PC-3 (cell line): Measurements from ENCODE around the gene RPS26.

Experiments
- EZH2 ChIP-seq: fragments of 300-600 bp; sonication (generic); IDR thresholded peaks from one replicate; pipeline ENCODE4 v1.6.1; 2017; ENCODE audit warnings: antibody characterized with exemption, mild to moderate bottlenecking, low read length; ENCODE audit not compliant: unreplicated experiment
- TF ChIP-seq, protein P1 (sequence below): fragments of 300-600 bp; sonication (generic); conservative IDR thresholded peaks from 2 replicates; pipeline ENCODE4 v1.5.1; 2017; ENCODE audit warnings: antibody characterized with exemption, low read depth, mild to moderate bottlenecking, low read length

- TF ChIP-seq, protein P1, sequence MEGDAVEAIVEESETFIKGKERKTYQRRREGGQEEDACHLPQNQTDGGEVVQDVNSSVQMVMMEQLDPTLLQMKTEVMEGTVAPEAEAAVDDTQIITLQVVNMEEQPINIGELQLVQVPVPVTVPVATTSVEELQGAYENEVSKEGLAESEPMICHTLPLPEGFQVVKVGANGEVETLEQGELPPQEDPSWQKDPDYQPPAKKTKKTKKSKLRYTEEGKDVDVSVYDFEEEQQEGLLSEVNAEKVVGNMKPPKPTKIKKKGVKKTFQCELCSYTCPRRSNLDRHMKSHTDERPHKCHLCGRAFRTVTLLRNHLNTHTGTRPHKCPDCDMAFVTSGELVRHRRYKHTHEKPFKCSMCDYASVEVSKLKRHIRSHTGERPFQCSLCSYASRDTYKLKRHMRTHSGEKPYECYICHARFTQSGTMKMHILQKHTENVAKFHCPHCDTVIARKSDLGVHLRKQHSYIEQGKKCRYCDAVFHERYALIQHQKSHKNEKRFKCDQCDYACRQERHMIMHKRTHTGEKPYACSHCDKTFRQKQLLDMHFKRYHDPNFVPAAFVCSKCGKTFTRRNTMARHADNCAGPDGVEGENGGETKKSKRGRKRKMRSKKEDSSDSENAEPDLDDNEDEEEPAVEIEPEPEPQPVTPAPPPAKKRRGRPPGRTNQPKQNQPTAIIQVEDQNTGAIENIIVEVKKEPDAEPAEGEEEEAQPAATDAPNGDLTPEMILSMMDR, result no peak
- TF ChIP-seq EZH2, result no peak
These were observed 1.1 kb downstream of the RPS26 start for GRCh38 chr12:56042843-56043242.
